B cell (primary cell): ENCODE data around the gene NOTCH4.

Source experiments
- EZH2 ChIP-seq: IDR thresholded peaks from 2 replicates; pipeline ENCODE4 v1.6.1; 2012; ENCODE audit warnings: borderline replicate concordance, low read depth, mild to moderate bottlenecking, moderate library complexity, low read length; ENCODE audit not compliant: insufficient read depth, poor library complexity, severe bottlenecking
- TF ChIP-seq, protein P1 (sequence below): fragments of 200-600 bp; IDR thresholded peaks from one replicate; pipeline ENCODE4 v1.8.0; 2022; ENCODE audit warnings: antibody characterized with exemption, mild to moderate bottlenecking

GRCh38 chr6:32190054-32190851, 33.6 kb downstream of the NOTCH4 start, which contains the start of gene PBX2:
- TF ChIP-seq, protein P1, sequence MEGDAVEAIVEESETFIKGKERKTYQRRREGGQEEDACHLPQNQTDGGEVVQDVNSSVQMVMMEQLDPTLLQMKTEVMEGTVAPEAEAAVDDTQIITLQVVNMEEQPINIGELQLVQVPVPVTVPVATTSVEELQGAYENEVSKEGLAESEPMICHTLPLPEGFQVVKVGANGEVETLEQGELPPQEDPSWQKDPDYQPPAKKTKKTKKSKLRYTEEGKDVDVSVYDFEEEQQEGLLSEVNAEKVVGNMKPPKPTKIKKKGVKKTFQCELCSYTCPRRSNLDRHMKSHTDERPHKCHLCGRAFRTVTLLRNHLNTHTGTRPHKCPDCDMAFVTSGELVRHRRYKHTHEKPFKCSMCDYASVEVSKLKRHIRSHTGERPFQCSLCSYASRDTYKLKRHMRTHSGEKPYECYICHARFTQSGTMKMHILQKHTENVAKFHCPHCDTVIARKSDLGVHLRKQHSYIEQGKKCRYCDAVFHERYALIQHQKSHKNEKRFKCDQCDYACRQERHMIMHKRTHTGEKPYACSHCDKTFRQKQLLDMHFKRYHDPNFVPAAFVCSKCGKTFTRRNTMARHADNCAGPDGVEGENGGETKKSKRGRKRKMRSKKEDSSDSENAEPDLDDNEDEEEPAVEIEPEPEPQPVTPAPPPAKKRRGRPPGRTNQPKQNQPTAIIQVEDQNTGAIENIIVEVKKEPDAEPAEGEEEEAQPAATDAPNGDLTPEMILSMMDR: no peak
- no peak for TF ChIP-seq EZH2
